GM21526 (cell line): ENCODE data around the gene FAM184A.

Experiments used
- ATAC-seq: cut with Tn5 transposase; IDR thresholded peaks from one replicate; pipeline ENCODE4 v1.9.1; 2021; ENCODE audit warnings: moderate library complexity; ENCODE audit not compliant: unreplicated experiment, low FRiP score

Gene FAM184A

GRCh38 chr6:118970866-118971265, 107.6 kb downstream of the FAM184A start:
- ATAC-seq, result no peak

DNA sequence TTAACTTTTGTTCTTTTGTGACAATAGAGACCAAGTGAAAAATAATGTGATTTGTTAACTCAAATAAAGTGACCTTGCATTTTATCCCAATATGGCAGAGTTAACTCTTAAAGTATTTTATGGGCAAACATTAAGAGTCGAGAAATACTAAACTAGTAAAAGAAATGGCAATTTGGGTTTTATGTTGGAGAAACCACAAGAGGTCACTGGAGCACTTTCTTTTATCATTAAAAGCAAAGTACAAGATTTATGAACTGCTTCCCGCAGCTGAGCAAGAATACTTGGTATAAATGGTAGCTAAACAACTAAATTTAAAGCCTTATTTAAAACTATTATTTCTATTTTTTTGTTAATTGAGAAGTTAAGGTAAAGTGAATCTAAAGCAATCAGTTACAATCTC, 110.0 kb downstream of the FAM184A start:
- ATAC-seq, result no peak

DNA sequence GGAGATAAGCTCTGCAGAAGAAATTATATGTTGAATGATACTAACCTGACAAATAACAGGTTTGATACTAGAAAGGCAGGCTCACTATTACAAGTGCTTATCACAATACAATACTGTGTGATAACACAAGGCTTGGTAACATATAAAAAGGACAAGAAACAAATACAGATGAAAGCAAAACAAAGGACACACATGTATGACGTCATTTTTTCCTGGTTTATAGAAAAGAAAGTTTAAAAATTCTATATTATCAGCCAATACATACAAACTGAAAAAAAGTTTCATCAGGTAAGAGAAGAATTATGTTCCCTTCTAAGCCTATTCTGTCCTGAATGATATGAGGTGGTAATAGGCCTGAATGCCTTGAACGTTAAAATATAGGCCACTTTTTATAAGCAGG, 111.2 kb downstream of the FAM184A start:
- ATAC-seq, result no peak

DNA sequence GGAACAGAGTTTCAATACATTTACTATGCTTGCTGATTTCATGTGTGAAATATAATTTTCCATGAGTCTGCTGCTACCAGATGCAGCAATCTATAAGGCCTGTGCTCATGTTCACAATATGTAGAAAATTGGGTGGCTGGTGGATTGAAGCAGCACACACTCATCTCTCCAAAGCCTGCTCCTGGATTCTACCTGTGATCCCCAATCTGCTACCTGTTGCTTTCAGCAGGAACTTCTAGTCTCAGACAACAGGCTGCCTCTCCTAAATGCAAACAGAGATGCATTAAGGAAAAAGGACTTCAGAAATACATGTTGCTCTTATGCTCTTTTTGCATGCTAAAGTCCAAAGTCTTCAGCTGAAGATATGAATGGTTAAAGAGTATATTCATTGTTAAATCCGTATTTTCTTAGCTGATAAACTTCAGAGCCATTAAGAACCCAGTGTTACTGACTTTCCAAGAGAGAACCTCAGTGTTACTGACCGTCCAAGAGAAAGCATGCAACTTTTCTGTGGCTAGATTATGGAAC, 112.6 kb downstream of the FAM184A start:
- no peak for ATAC-seq

GRCh38 chr6:118965371-118965770, 113.1 kb downstream of the FAM184A start:
- no peak for ATAC-seq

DNA sequence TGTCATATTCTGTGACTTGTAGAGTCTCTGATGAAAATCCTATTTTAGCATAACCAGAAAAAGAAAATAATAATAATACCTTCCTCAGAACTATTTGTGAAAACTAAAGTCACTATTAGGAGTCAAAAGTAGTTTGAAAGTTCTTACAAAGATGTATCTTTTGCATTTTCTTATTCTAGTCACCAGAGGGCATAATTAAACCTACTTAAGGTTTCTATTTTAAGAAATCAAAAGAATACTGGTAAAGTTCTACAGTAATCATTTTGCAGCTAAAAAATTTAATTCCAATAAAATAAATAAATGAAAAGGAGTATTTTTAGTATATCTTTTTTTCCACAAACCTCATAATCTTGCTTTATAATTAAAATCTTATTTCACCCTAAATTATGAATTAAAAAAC, 115.5 kb downstream of the FAM184A start:
- ATAC-seq, result no peak

DNA sequence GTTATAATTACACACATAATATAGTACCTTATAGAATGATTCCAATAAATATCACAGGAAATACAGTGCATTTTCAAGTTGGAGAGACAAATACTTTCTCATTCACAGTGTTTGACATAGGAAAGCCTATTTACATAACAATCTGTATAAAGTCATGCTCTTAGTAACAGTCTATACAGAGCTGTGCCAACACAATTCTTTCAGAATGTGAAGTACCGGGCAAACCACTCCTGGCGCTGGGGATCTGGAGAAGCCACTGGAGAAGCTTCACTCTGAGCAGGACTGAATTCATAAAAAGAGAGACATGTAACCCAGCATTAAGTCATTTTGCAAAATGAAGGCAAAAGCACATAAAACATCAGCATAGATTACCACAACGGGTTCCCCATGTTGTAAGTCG, 118.6 kb downstream of the FAM184A start:
- no peak for ATAC-seq

DNA sequence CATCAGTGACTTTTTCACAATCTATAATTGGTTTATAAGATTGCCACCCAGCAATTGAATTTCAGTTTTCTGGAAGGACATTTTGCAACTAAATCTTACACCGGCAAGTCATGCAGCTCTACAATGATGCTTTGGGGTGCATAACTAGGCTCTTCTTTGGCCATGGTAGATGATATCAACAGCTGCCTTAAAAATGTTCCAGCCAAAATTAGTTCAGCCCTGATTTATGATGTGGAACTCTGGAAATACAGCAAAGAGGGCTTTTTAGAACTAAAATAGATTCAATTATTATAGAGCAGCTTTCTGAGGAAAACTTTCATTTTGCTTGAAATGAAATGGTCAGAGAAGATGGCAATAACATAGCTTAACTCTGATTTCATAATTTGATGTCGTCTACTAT, 125.1 kb downstream of the FAM184A start:
- ATAC-seq, result no peak

DNA sequence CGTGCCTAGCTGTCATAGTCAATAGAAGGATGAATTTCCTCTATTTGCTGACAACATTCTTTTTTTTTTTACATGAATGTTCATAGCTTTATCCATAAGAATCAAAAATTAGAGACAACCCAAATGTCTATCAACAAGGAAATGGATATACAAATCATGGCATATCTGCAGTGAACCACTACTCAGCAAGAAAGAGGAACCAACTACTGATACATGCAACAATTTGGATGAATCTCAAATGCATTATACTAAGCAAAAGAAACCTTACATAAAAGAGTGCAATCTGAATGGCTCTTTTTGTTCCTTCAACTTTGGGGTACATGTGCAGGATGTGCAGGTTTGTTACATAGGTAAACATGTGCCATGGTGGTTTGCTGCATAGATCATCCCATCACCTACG, 125.8 kb downstream of the FAM184A start:
- ATAC-seq, result no peak

GRCh38 chr6:118945217-118945616, 133.2 kb downstream of the FAM184A start:
- ATAC-seq, result no peak

DNA sequence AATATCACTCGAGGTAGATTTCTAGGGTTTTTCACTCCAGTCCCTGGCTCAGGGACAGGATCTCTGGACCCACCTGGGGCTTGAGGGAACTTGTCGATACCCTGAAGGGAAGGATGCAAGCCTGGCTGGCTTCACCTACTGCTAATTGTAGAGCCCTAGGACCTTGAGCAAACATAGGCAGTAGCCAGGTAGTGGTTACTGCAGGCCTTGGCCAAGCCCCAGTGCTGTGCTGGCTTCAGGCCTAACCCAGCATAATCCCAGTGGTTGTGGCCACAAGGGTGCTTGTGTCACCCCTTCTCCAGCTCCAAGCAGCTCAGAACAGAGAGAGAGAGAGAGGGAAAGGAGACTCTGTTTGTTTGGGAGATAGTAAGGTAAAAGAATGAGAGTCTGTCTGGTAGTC, 137.7 kb downstream of the FAM184A start:
- ATAC-seq, result no peak

DNA sequence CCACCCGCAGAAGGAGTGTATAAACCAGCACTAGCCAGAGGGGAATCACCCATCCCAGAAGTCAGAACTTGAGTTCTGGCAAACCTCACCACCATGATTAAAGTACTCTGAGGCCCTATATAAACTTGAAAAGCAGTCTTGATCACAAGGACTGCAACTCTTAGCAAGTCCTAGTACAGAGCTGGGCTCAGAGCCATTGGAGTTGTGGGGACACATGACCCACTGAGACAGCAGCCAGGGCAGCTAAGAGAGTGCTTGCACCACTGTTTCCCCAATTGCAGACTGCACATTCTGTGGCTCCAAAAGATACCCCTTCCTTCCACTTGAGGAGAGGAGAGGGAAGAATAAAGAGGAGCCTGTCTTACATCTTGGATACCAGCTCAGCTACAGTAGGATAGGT, 138.8 kb downstream of the FAM184A start:
- no peak for ATAC-seq

DNA sequence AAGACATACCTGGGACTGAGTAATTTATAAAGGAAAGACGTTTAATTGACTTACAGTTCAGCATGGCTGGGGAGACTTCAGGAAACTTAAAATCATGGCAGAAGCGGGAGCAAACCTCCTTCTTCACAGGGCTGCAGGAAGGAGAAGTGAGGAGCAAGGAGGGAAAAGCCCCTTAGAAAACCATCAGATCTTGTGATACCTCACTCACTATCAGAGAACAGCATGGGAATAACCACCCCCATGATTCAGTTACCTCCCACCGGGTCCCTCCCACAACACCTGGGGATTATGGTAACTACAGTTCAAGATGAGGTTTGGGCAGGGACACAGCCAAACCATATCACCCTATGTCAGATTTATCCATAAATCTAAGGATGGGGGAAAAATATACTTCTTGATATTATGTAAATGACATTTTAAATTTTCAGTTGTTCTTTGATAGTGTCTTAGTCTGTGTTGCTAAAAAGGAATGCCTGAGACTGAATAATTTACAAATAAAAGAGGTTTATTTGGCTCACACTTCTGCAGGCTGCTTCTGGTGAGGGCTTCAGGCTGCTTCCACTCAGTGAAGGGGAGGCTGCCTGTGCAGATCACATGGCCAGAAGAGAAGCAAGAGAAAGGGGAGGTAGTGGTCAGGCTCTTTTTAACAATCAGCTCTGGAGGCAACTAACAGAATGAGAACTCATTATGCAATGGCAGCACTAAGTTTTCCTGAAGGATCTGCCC, 142.3 kb downstream of the FAM184A start:
- no peak for ATAC-seq

GRCh38 chr6:118935331-118935668, 143.2 kb downstream of the FAM184A start:
- peak; percentile 6 for ATAC-seq

DNA sequence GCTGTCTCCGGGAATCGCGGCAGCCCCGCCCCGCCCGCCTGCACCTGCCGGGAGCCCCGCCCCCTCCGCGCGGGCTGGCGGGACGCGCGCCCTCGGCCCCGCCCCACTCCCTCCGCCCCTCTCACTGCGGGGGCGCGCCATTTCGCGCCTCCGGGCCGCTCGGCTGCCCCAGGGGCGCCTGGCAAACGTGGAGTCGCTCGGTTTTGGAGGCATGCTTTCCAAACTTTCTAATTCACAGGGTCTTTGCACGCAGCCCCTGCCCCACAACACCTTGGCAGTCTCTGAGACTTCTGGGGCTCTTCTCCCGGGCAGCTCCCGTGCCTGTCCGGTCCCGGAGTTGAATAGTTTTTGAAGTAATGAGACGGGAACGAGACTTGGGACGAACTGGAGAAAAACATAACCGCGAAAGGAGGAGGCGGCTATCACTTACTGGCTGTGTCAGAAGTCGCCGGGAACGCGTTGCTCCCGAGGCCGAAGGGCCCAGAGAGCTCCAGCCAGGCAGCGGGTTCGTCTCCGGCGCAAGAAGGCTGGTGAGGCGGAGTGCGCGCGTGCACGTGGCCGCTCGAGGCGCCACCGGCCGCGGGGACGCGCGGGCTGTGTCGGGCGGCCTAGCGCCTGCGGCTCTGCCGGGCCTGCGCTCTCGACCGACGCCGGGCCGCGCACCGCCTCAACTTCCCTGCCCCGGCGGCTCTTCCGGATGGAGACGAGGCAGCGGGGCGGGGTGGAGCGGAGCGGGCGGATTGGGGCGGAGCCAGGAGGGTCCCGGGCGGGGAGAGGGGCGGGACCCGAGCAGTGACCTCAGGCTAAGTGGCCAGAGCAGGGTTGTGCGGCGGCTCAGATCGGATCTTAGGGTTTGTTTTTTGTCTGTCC, 143.8 kb downstream of the FAM184A start, which contains the start of gene MCM9:
Gene MCM9, minus strand, starts transcription at position 699 of the 870 bp plus-strand sequence. CDS start 3,436 bp downstream, outside the sequence.
- peak; percentile 96 for ATAC-seq

DNA sequence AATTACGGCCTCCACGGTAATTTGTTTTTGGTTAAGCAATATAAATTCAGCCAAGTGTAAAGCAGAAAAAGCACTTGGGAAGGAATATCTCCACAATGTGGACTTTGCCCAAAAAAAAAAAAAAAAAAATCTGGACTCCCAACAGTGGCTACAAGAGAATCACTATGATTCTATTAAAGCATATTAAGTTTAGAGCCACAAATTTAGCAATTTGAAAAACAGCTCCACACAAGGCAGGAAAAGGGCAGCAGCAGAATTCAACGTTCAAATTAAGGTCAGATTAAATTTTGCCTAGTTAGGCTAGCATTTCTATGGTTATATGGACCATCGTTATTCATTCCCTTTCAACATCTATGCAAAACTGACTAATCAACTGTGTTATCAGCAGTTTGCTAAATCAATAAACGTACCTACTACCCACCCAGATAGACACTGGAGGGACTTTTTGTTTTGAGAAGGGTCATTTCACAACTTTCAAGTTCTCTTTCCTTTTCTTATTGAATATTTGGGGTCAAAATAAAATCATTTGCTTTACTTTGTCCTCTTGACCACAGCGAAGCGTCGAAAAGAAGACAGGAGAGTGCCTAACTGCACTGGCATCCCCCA, 144.5 kb downstream of the FAM184A start:
- peak; percentile 6 for ATAC-seq

GRCh38 chr6:118932421-118932820, 146.0 kb downstream of the FAM184A start:
- no peak for ATAC-seq

DNA sequence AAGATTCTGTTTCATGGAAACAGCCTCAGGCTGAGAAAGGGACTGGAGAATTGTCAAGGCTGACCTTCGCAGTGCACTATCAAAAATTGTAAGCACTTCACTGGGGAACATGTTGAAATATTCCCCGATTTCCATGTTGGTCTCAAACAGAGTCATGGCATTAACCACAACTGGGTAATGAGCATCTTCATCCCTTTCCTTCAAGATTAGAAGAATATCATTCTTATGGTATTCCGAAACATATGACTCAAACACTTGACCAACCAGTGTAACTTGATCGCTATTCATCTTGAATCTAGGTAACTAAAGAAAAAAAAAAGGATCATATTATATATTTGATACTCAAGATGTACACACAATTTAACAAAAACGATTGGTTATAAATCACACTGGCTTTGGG, 147.0 kb downstream of the FAM184A start:
- ATAC-seq, result no peak

DNA sequence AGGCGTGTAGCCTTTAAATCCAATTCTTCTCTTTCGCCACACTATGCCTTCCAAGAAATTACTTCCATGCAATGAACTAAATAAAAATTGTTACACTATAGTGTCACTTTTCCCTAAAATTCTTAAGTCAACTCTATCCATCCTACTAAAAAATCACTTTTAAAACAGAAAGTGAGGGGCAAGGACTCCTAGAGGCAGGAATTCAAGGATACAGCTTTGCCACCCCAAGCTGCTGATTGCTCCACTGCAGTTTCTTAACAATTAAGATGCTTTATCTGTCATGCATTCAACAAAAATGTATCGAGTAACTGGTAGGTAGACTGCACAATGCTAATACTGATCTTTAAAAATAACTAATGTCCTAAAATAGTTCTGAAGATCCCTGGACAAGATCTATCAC, 147.8 kb downstream of the FAM184A start:
- no peak for ATAC-seq

DNA sequence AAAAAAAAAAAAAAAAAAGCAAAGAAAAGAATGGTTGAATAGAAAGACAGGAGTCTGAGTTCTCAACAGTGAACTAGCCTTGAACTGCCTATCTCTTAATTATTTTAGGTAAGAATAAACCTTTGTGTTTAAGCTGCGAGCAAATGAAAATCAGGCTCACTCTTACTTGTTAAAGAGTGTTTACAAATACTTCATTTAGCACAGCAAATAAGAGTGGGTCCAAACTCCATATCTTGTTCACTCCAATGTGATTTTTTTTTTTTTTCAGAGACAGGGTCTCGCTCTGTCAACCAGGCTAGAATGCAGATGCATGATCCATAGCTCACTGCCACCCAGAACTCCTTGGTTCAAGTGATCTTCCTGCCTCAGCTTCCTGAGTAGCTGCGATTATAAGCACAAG, 155.4 kb downstream of the FAM184A start:
- no peak for ATAC-seq

DNA sequence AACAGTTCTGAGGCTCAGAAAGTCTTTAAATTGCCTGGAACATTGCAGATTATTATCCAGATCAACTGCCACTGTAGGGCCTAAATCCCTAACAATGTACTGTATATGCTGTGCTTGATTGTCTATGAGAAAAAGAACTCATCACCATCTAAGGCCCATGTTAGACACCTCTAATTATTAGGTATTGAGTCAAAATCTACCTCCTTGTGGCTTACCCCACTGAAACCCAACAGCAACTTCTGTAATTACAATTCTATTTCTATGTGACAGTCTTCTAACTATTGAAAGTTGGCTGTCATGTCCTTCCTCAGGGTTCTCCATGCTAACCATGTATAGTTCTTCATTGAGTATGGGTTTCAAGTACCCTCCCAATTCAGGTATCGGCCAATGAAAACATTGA, 157.4 kb downstream of the FAM184A start:
- ATAC-seq, result no peak
